ENCODE measurements around the gene ARHGEF11.
A peak's percentile ranks its signal among the peaks of the same experiment; 100 is the strongest.

ARHGEF11 gene

GRCh38 chr1:156926175-156926574, 119.4 kb downstream of the ARHGEF11 start:
- peak; percentile 97 for DNase-seq

GRCh38 chr1:156925154-156926010, 120.2 kb downstream of the ARHGEF11 start:
- no peak for DNase-seq

- no peak for DNase-seq
Measured at GRCh38 chr1:156924478-156925153, 120.9 kb downstream of the ARHGEF11 start.

- no peak for DNase-seq
Measured at GRCh38 chr1:156923670-156924477, 121.7 kb downstream of the ARHGEF11 start.

GRCh38 chr1:156922986-156923669, 122.4 kb downstream of the ARHGEF11 start:
- DNase-seq: peak; percentile 70

GRCh38 chr1:156921053-156921529, 124.5 kb downstream of the ARHGEF11 start:
- no peak for DNase-seq

- DNase-seq: no peak
Measured at GRCh38 chr1:156920233-156921052, 125.1 kb downstream of the ARHGEF11 start, which contains the start of gene LRRC71. Gene LRRC71, plus strand, starts transcription at chr1:156920632. Its CDS starts 172 bp downstream, at chr1:156920804.

GRCh38 chr1:156914440-156914856, 131.1 kb downstream of the ARHGEF11 start:
- no peak for DNase-seq

GRCh38 chr1:156913809-156914387, 131.6 kb downstream of the ARHGEF11 start:
- DNase-seq: no peak

- peak; percentile 94 for DNase-seq
Measured at GRCh38 chr1:156912861-156913808, 132.4 kb downstream of the ARHGEF11 start.

GRCh38 chr1:156912310-156912709, 133.2 kb downstream of the ARHGEF11 start:
- DNase-seq: no peak

- peak; percentile 53 for DNase-seq
Measured at GRCh38 chr1:156911577-156912298, 133.8 kb downstream of the ARHGEF11 start.

- DNase-seq: no peak
Measured at GRCh38 chr1:156910309-156910782, 135.2 kb downstream of the ARHGEF11 start.

GRCh38 chr1:156909671-156910070, 135.9 kb downstream of the ARHGEF11 start:
- no peak for DNase-seq

- DNase-seq: no peak
Measured at GRCh38 chr1:156908955-156909354, 136.6 kb downstream of the ARHGEF11 start.

GRCh38 chr1:156908541-156908940, 137.0 kb downstream of the ARHGEF11 start:
- DNase-seq: no peak

- DNase-seq: no peak
Measured at GRCh38 chr1:156906206-156906906, 139.2 kb downstream of the ARHGEF11 start.

- no peak for DNase-seq
Measured at GRCh38 chr1:156905651-156906050, 139.9 kb downstream of the ARHGEF11 start.

Data from DMS79 (cell line).